GM19438 (cell line): Measurements from ENCODE around the gene PRR18.
A peak's percentile ranks its signal among the peaks of the same experiment; 100 is the strongest.
"Not testable (repeated sequence)": the region's sequence is repeated elsewhere in the genome, so short reads cannot be mapped to it uniquely, and the experiment has no call there.

Source experiments
- ATAC-seq: cut with Tn5 transposase; IDR thresholded peaks from one replicate; pipeline ENCODE4 v1.9.1; 2021; ENCODE audit warnings: low read depth; ENCODE audit not compliant: unreplicated experiment

Gene PRR18

GRCh38 chr6:166308033-166308768 lies at the start of gene PRR18:
Gene PRR18 (minus strand): TSS chr6:166308392. CDS start chr6:166308142, 250 bp downstream.
- peak; percentile 49 for ATAC-seq

- no peak for ATAC-seq
These were observed 47.4 kb upstream of the PRR18 start for GRCh38 chr6:166355552-166355951.

GRCh38 chr6:166354965-166355364 lies 46.8 kb upstream of the PRR18 start:
- no peak for ATAC-seq

- no peak for ATAC-seq
These were observed 46.0 kb upstream of the PRR18 start for GRCh38 chr6:166354143-166354542.

- ATAC-seq, result no peak
These were observed 45.3 kb upstream of the PRR18 start for GRCh38 chr6:166353507-166353906.

- no peak for ATAC-seq
These were observed 44.7 kb upstream of the PRR18 start for GRCh38 chr6:166352923-166353322.

GRCh38 chr6:166351715-166352285 lies 43.6 kb upstream of the PRR18 start:
- peak; percentile 70 for ATAC-seq

GRCh38 chr6:166348305-166348949 lies 40.2 kb upstream of the PRR18 start:
- no peak for ATAC-seq

GRCh38 chr6:166346965-166347364 lies 38.8 kb upstream of the PRR18 start:
- ATAC-seq, result no peak

- ATAC-seq, result no peak
These were observed 38.3 kb upstream of the PRR18 start for GRCh38 chr6:166346449-166346848.

- ATAC-seq, result not testable (repeated sequence)
These were observed 37.5 kb upstream of the PRR18 start for GRCh38 chr6:166345672-166346071.

- ATAC-seq, result not testable (repeated sequence)
These were observed 36.7 kb upstream of the PRR18 start for GRCh38 chr6:166344921-166345320.

- ATAC-seq, result no peak
These were observed 36.0 kb upstream of the PRR18 start for GRCh38 chr6:166344240-166344639.

GRCh38 chr6:166343150-166343487 lies 34.9 kb upstream of the PRR18 start:
- ATAC-seq, result peak; percentile 26

- peak; percentile 94 for ATAC-seq
These were observed 34.4 kb upstream of the PRR18 start, which contains the start of gene SFT2D1 for GRCh38 chr6:166342349-166343149. Gene SFT2D1 (minus strand): TSS chr6:166342545. CDS start chr6:166342481, 64 bp downstream.

- ATAC-seq, result peak; percentile 6
These were observed 33.8 kb upstream of the PRR18 start for GRCh38 chr6:166341977-166342348.

- ATAC-seq, result no peak
These were observed 33.3 kb upstream of the PRR18 start for GRCh38 chr6:166341464-166341863.

GRCh38 chr6:166338854-166339253 lies 30.7 kb upstream of the PRR18 start:
- no peak for ATAC-seq

- ATAC-seq, result no peak
These were observed 28.7 kb upstream of the PRR18 start for GRCh38 chr6:166336847-166337246.

- ATAC-seq, result no peak
These were observed 27.4 kb upstream of the PRR18 start for GRCh38 chr6:166335378-166336302.
